GM13977 (cell line): ENCODE results near the gene ZSCAN32.

Source experiments
- DNase-seq: peaks from one replicate; pipeline ENCODE4 v3.0.0; 2012; ENCODE audit warnings: low spot score
- in situ Hi-C: fragments of 300-500 bp; cut with MboI; formaldehyde crosslinking; loops from one replicate; pipeline ENCODE4 v1.12.0; 2022; ENCODE audit warnings: low sequenced_read_pairs, low pct_unique_long_range_greater_than_20kb, mixed read lengths, inconsistent platforms; ENCODE audit not compliant: unreplicated experiment
- TF ChIP-seq, protein P1 (sequence below): IDR thresholded peaks from 2 replicates; pipeline ENCODE4 v1.5.1; 2012; ENCODE audit warnings: mild to moderate bottlenecking, control low read depth; ENCODE audit not compliant: insufficient read depth; ENCODE audit errors: extremely low read depth, missing control alignments

The ZSCAN32 gene

DNA sequence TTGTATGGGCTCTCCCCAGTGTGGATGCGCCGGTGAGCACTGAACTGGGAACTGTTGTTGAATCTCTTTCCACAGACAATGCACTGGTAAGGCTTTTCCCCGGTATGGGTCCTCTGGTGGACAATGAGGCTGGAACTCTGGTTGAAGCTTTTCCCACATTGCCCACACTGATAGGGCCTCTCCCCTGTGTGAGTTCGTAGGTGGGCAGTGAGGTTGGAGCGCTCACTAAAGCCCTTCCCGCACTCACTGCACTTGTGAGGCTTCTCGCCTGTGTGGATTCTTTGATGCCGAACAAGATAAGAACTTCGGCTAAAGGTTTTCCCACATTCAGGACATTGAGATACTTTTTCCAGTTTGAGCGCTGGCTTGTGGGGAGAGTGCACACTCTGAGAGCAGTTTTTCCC, 17.8 kb downstream of the ZSCAN32 start:
- in situ Hi-C loops: no loop called here
- TF ChIP-seq, protein P1, sequence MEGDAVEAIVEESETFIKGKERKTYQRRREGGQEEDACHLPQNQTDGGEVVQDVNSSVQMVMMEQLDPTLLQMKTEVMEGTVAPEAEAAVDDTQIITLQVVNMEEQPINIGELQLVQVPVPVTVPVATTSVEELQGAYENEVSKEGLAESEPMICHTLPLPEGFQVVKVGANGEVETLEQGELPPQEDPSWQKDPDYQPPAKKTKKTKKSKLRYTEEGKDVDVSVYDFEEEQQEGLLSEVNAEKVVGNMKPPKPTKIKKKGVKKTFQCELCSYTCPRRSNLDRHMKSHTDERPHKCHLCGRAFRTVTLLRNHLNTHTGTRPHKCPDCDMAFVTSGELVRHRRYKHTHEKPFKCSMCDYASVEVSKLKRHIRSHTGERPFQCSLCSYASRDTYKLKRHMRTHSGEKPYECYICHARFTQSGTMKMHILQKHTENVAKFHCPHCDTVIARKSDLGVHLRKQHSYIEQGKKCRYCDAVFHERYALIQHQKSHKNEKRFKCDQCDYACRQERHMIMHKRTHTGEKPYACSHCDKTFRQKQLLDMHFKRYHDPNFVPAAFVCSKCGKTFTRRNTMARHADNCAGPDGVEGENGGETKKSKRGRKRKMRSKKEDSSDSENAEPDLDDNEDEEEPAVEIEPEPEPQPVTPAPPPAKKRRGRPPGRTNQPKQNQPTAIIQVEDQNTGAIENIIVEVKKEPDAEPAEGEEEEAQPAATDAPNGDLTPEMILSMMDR: no peak
- no peak for DNase-seq

DNA sequence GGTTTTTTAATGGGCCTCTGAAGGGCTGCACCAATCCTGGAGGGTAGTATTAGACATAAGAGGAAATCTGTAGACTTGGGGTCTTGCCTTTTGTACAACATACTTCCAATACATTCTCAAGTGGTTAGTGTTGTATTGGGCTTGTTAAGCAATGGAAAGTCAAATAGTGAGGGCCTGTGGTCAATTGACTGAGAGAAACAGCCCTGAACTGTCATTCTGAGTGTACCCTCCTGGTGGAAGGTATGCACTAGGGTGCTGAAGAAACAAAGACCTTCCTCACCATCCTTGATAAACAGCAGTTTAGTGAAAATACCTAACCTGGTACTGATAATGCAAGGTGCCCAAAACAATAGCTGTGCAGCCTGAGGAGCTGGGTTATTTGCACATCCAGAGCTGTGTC, 22.9 kb downstream of the ZSCAN32 start:
- in situ Hi-C loops: no loop called here
- DNase-seq: no peak
- TF ChIP-seq, protein P1: no peak

DNA sequence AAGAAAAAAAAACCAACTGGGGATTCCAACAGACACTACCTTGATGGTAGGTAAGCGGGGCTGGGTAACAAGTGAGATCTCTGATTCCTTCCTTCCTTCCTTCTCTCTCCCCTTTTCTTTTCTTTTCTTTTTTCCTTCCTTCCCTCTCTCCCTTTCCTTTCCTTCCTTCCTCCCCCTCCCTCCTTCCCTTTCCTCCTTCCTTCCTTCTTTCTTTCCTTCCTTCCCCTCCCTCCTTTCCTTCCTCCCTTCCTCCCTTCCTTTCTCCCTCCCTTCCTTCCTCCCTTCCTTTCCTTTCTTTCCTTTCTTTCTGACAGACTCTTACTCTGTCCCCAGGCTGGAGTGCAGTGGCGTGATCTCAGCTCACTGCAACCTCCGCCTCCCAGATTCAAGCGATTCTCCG, 25.1 kb downstream of the ZSCAN32 start:
- no peak for DNase-seq
- TF ChIP-seq, protein P1: no peak
- in situ Hi-C loops: no loop called here

DNA sequence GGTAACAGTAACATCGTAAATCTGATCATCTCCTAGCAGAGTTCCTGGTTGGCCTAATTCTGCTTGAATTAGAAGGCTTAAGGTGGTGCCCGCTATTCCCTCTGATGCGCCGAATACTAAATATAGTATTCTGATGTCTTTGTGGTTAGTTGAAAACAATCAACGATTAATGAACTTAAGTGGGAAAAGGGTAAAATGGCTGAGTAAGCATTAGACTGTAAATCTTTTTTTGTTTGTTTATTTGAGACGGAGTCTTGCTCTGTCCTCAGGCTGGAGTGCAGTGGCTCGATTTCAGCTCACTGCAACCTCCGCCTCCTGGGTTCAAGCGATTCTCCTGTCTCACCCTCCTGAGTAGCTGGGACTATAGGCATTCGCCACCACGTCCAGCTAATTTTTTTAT, 31.7 kb downstream of the ZSCAN32 start:
- no peak for DNase-seq
- TF ChIP-seq, protein P1: no peak
- in situ Hi-C loops: no loop called here

DNA sequence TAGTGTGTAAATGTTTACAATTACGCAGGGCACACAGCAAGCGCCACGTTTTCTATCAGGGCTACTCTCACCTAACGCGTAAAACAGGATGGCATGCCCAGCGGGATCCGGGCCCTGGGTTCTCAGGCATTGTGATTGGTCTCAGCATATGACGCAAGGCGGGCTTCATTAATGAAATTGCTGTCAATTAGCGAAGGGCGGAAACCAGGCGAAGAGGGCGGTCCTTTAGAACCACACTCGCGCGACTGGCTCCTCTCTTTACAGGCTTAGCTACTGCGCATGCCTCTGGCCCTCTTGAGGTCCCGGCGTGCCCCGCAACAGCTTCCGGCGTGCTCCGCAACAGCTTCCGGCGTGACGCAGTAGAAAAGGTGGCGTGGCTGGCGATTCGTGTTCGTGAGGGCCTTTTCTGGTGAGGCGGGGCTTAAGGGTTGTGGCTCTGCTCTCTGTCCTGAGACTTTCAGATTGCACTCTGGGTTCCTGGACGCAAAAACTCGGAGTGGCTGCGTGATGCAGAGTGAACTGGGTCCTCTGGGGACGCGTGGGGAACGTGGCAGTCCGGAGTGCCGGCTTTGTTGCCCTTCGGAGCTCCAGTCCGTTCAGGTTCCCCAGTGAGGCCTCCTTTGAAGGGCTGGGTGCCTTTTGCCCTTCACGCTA, 35.9 kb downstream of the ZSCAN32 start:
- in situ Hi-C loops: no loop called here
- TF ChIP-seq, protein P1: no peak
- DNase-seq: peak; percentile 80

DNA sequence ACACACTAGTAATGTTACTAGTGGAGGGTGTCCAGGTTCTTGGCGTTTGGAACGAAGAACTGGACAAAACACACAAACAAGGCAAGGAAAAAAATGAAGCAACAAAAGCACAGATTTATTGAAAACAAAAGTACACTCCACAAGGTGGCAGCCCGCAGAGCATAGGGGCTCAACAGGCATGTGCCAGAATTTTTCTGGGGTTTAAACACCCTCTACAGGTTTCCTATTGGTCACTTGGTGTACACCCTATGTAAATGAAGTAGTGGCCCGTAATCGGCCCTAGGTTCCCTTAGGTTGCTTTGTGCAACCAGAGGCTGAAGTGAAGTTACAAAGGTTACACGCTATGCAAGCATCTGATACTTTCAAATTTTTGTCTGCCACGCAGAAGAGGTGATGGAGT, 37.0 kb downstream of the ZSCAN32 start:
- in situ Hi-C loops: no loop called here
- DNase-seq: no peak
- TF ChIP-seq, protein P1: no peak
